Measurements from ENCODE around the gene TMEM59L.

DNA sequence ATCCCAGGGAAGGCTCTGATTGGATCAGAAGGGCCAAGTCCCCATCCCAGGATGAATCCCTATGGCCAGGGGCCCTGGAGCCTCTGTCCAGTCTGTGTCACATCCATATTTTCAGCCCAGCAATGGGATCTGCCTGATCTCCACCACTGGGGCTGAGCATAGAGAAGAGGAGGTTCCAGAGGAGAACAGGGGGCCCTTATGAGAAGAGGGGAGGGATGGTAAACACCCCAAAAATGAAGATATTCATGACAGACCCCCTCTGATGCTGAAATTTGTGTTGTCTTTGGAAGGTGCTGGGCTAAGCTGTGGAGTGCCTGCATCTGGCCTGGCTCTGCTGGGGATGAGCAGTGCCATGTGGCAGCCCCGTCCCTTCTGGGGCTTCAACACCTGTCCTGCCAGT lies 38.6 kb downstream of the TMEM59L start:
- TF ChIP-seq POLR2AphosphoS5 (IDR thresholded peaks at IDR 0.05) (no peak), CTCF (IDR thresholded peaks at IDR 0.05) (no peak)

Measured in breast epithelium (tissue), 3 donors.